K562 (cell line): Measurements from ENCODE around the gene SAP130. TPM values are rescaled to one million over a fixed set of nuclear protein-coding genes. Genes with fewer than 3 reads are reported as not detected.

Experiments used
- CCAR2 ChIP-seq: fragments of 200-400 bp; formaldehyde crosslinking; IDR thresholded peaks from 2 replicates; pipeline ENCODE4 v1.6.1; 2017; ENCODE audit warnings: mild to moderate bottlenecking, low read depth, low read length
- CHD1 ChIP-seq: fragments of 200-600 bp; sonication (generic); IDR thresholded peaks from one replicate; pipeline ENCODE4 v1.6.1; 2012; ENCODE audit warnings: mild to moderate bottlenecking, moderate library complexity, low read length, inconsistent platforms
- HSF4 ChIP-seq: fragments of 250-450 bp; sonication (Bioruptor Pico); IDR thresholded peaks from 2 replicates; pipeline ENCODE4 v2.1.2; 2022; ENCODE audit warnings: mild to moderate bottlenecking, moderate library complexity, borderline replicate concordance
- JUND ChIP-seq, 2 experiments: IDR thresholded peaks; 2 replicates in 1 of 2; 3 replicates in 1 of 2; pipeline ENCODE4 v1.6.1; 2011; ENCODE audit warnings: borderline replicate concordance in 2 of 2, low read depth in 2 of 2, low read length in 2 of 2, improper control_type of control experiment in 1 of 2, missing biosample characterization in 1 of 2, missing genetic modification characterization in 1 of 2, missing genetic modification reagents in 1 of 2
- KLF13 ChIP-seq: fragments of 450-650 bp; IDR thresholded peaks from 2 replicates; pipeline ENCODE4 v1.6.1; 2016; ENCODE audit warnings: missing genetic modification characterization, low read depth, mild to moderate bottlenecking, missing compliant biosample characterization, moderate library complexity, borderline replicate concordance
- MCM2 ChIP-seq: fragments of 450-650 bp; IDR thresholded peaks from 2 replicates; pipeline ENCODE4 v1.6.1; 2017; ENCODE audit warnings: low read depth, mild to moderate bottlenecking
- PRPF4 ChIP-seq: fragments of 200-400 bp; formaldehyde crosslinking; IDR thresholded peaks from one replicate; pipeline ENCODE4 v1.6.1; 2017; ENCODE audit warnings: low read length, low read depth, mild to moderate bottlenecking; ENCODE audit not compliant: insufficient read depth, poor library complexity, severe bottlenecking
- RBM15 ChIP-seq: fragments of 200-400 bp; formaldehyde crosslinking; IDR thresholded peaks from 2 replicates; pipeline ENCODE4 v1.6.1; 2018; ENCODE audit warnings: mild to moderate bottlenecking, low read length, moderate library complexity; ENCODE audit not compliant: insufficient read depth
- RFX7 ChIP-seq: fragments of 250-450 bp; sonication (Bioruptor Pico); IDR thresholded peaks from 2 replicates; pipeline ENCODE4 v1.5.1; 2021; ENCODE audit warnings: mild to moderate bottlenecking
- ZNF324 ChIP-seq: fragments of 250-450 bp; sonication (Bioruptor Pico); IDR thresholded peaks from 2 replicates; pipeline ENCODE4 v1.4.0; 2020; ENCODE audit warnings: mild to moderate bottlenecking
- ZNF41 ChIP-seq: fragments of 250-450 bp; sonication (Bioruptor Pico); conservative IDR thresholded peaks from 2 replicates; pipeline ENCODE4 v1.4.0; 2020; ENCODE audit warnings: mild to moderate bottlenecking
- ZNF644 ChIP-seq: fragments of 200-800 bp; sonication (Bioruptor generic); IDR thresholded peaks from 2 replicates; pipeline ENCODE4 v1.6.1; 2016; ENCODE audit warnings: low read depth, missing genetic modification characterization, missing compliant biosample characterization
- ZNF79 ChIP-seq: fragments of 250-450 bp; sonication (Bioruptor Pico); IDR thresholded peaks from 2 replicates; pipeline ENCODE4 v1.4.0; 2020; ENCODE audit warnings: low read depth, mild to moderate bottlenecking, moderate library complexity
- polyA plus RNA-seq, 8 experiments: library from polyadenylated mRNA; depleted of rRNA in 4 of 8; stranded (reverse) in 5 of 8; unstranded in 3 of 8; fragments of >200 nt; fragmentation: Nextera tagmentation in 2 of 8; fragmentation: Illumina TruSeq in 1 of 8; extraction: Ambion mirVana in 2 of 8; extraction: Trizol in 1 of 8; gene quantifications; 2 replicates each; pipeline versions ENCODE4 v1.2.1 to v1.2.3, GENCODE V29; 2011 to 2014; ENCODE audit warnings: inconsistent platforms in 1 of 8, missing spikeins in 1 of 8
- total RNA-seq, 7 experiments: library from RNA; depleted of rRNA in 6 of 7; stranded (reverse); fragments of >200 nt in 6 of 7; fragmentation: Illumina TruSeq in 2 of 7; extraction: Trizol in 2 of 7; gene quantifications; 2 replicates each; pipeline versions ENCODE4 v1.2.1 to v1.2.3, GENCODE V29; 2011 to 2021; ENCODE audit warnings: low replicate concordance in 1 of 7
- TF ChIP-seq, protein P1 (sequence below): fragments of 250-450 bp; sonication (Bioruptor Pico); IDR thresholded peaks from 2 replicates; pipeline ENCODE4 v1.4.0; 2020; ENCODE audit warnings: mild to moderate bottlenecking, moderate library complexity
- TF ChIP-seq, protein P2 (sequence below): fragments of 250-450 bp; sonication (Bioruptor Pico); IDR thresholded peaks from 2 replicates; pipeline ENCODE4 v1.8.0; 2022; ENCODE audit warnings: moderate library complexity, mild to moderate bottlenecking, inconsistent platforms
- TF ChIP-seq, protein P3 (sequence below): sonication (generic); formaldehyde crosslinking; IDR thresholded peaks from 2 replicates; pipeline ENCODE4 v1.8.0; 2023; ENCODE audit warnings: missing genetic modification reagents, mild to moderate bottlenecking, borderline replicate concordance

SAP130 gene
- total and polyA plus RNA-seq, 9 of the 15 experiments (the other 6 are each of a cell fraction or from before 2014, with no cell fraction given): 4.5 to 33.4 (median 7.4) TPM

GRCh38 chr2:127927384-127927783 lies 100.5 kb downstream of the SAP130 start (continued):
- TF ChIP-seq, protein P1, sequence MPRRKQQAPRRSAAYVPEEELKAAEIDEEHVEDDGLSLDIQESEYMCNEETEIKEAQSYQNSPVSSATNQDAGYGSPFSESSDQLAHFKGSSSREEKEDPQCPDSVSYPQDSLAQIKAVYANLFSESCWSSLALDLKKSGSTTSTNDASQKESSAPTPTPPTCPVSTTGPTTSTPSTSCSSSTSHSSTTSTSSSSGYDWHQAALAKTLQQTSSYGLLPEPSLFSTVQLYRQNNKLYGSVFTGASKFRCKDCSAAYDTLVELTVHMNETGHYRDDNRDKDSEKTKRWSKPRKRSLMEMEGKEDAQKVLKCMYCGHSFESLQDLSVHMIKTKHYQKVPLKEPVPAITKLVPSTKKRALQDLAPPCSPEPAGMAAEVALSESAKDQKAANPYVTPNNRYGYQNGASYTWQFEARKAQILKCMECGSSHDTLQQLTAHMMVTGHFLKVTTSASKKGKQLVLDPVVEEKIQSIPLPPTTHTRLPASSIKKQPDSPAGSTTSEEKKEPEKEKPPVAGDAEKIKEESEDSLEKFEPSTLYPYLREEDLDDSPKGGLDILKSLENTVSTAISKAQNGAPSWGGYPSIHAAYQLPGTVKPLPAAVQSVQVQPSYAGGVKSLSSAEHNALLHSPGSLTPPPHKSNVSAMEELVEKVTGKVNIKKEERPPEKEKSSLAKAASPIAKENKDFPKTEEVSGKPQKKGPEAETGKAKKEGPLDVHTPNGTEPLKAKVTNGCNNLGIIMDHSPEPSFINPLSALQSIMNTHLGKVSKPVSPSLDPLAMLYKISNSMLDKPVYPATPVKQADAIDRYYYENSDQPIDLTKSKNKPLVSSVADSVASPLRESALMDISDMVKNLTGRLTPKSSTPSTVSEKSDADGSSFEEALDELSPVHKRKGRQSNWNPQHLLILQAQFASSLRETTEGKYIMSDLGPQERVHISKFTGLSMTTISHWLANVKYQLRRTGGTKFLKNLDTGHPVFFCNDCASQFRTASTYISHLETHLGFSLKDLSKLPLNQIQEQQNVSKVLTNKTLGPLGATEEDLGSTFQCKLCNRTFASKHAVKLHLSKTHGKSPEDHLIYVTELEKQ (CRISPR knock-in tag): peak; percentile 93
- TF ChIP-seq ZNF41 (peak; percentile 95), PRPF4 (no peak), CCAR2 (no peak), RBM15 (no peak), CHD1 (no peak), ZNF324 (peak; percentile 77), RFX7 (CRISPR knock-in tag) (0 out of 2 replicates have a peak, but pooled peaks have one; percentile 75), ZNF644 (peak; percentile 94), MCM2 (no peak), HSF4 (peak; percentile 92; the same call in 1 of the 2 replicates), JUND (IDR thresholded peaks at IDR 0.05; ENCODE audit: borderline replicate concordance, low read depth, low read length) (no peak), JUND (tag; IDR thresholded peaks at IDR 0.05; ENCODE audit: borderline replicate concordance, low read depth, low read length) (peak; percentile 81; the same call in 2 of the 3 replicates), KLF13 (tag) (peak; percentile 86), ZNF79 (peak; percentile 86)
- TF ChIP-seq, protein P2, sequence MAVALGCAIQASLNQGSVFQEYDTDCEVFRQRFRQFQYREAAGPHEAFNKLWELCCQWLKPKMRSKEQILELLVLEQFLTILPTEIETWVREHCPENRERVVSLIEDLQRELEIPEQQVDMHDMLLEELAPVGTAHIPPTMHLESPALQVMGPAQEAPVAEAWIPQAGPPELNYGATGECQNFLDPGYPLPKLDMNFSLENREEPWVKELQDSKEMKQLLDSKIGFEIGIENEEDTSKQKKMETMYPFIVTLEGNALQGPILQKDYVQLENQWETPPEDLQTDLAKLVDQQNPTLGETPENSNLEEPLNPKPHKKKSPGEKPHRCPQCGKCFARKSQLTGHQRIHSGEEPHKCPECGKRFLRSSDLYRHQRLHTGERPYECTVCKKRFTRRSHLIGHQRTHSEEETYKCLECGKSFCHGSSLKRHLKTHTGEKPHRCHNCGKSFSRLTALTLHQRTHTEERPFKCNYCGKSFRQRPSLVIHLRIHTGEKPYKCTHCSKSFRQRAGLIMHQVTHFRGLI: peak; percentile 91
- TF ChIP-seq, protein P3, sequence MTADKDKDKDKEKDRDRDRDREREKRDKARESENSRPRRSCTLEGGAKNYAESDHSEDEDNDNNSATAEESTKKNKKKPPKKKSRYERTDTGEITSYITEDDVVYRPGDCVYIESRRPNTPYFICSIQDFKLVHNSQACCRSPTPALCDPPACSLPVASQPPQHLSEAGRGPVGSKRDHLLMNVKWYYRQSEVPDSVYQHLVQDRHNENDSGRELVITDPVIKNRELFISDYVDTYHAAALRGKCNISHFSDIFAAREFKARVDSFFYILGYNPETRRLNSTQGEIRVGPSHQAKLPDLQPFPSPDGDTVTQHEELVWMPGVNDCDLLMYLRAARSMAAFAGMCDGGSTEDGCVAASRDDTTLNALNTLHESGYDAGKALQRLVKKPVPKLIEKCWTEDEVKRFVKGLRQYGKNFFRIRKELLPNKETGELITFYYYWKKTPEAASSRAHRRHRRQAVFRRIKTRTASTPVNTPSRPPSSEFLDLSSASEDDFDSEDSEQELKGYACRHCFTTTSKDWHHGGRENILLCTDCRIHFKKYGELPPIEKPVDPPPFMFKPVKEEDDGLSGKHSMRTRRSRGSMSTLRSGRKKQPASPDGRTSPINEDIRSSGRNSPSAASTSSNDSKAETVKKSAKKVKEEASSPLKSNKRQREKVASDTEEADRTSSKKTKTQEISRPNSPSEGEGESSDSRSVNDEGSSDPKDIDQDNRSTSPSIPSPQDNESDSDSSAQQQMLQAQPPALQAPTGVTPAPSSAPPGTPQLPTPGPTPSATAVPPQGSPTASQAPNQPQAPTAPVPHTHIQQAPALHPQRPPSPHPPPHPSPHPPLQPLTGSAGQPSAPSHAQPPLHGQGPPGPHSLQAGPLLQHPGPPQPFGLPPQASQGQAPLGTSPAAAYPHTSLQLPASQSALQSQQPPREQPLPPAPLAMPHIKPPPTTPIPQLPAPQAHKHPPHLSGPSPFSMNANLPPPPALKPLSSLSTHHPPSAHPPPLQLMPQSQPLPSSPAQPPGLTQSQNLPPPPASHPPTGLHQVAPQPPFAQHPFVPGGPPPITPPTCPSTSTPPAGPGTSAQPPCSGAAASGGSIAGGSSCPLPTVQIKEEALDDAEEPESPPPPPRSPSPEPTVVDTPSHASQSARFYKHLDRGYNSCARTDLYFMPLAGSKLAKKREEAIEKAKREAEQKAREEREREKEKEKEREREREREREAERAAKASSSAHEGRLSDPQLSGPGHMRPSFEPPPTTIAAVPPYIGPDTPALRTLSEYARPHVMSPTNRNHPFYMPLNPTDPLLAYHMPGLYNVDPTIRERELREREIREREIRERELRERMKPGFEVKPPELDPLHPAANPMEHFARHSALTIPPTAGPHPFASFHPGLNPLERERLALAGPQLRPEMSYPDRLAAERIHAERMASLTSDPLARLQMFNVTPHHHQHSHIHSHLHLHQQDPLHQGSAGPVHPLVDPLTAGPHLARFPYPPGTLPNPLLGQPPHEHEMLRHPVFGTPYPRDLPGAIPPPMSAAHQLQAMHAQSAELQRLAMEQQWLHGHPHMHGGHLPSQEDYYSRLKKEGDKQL (CRISPR knock-in tag): no peak
